NCI-H2107 treated with DMSO at 0.1 percent for 48 hours (cell line): Measurements from ENCODE around the gene NOL6.

ENCODE experiments used
- DNase-seq: peaks from one replicate; lab custom pipeline; 2025; ENCODE audit not compliant: unreplicated experiment; lab: John Stamatoyannopoulos, UW

The NOL6 gene

GRCh38 chr9:33453999-33454660, 19.6 kb downstream of the NOL6 start:
- DNase-seq, result no peak

GRCh38 chr9:33453286-33453860, 20.4 kb downstream of the NOL6 start:
- DNase-seq, result no peak

- DNase-seq, result peak; percentile 14
These were observed 20.9 kb downstream of the NOL6 start for GRCh38 chr9:33452828-33453271.

GRCh38 chr9:33450621-33451146, 23.0 kb downstream of the NOL6 start:
- DNase-seq, result no peak

GRCh38 chr9:33449715-33450114, 24.0 kb downstream of the NOL6 start:
- no peak for DNase-seq

- DNase-seq, result no peak
These were observed 25.7 kb downstream of the NOL6 start for GRCh38 chr9:33447799-33448553.

- DNase-seq, result no peak
These were observed 26.6 kb downstream of the NOL6 start, which contains the start of gene AQP3 for GRCh38 chr9:33446946-33447798. TSS of gene AQP3 (minus strand) at chr9:33447593. CDS start at chr9:33447530, 63 bp downstream.

- DNase-seq, result no peak
These were observed 27.3 kb downstream of the NOL6 start for GRCh38 chr9:33446240-33446945.

GRCh38 chr9:33445389-33446239, 28.1 kb downstream of the NOL6 start:
- no peak for DNase-seq

GRCh38 chr9:33443464-33444154, 30.1 kb downstream of the NOL6 start:
- DNase-seq, result no peak

GRCh38 chr9:33443047-33443446, 30.7 kb downstream of the NOL6 start:
- no peak for DNase-seq

GRCh38 chr9:33442125-33442524, 31.6 kb downstream of the NOL6 start:
- no peak for DNase-seq

- no peak for DNase-seq
These were observed 33.1 kb downstream of the NOL6 start for GRCh38 chr9:33440609-33441008.

GRCh38 chr9:33440204-33440603, 33.5 kb downstream of the NOL6 start:
- DNase-seq, result no peak

- DNase-seq, result no peak
These were observed 34.0 kb downstream of the NOL6 start for GRCh38 chr9:33439731-33440130.

GRCh38 chr9:33438926-33439680, 34.6 kb downstream of the NOL6 start:
- DNase-seq, result no peak

- no peak for DNase-seq
These were observed 35.8 kb downstream of the NOL6 start for GRCh38 chr9:33437898-33438297.

- DNase-seq, result no peak
These were observed 36.5 kb downstream of the NOL6 start for GRCh38 chr9:33437205-33437604.
